WTC11 (cell line): ENCODE data around the gene PRKAA2. TPM values are rescaled to one million over a fixed set of nuclear protein-coding genes. Genes with fewer than 3 reads are reported as not detected.

Experiments used
- ATAC-seq: fragments of 200-7000 bp; cut with Tn5 transposase; 2 replicates; pipeline ENCODE4 v1.10.0; 2021; ENCODE audit warnings: mild to moderate bottlenecking, moderate library complexity
- CTCF ChIA-PET: fragments of 300-600 bp; sonication (Branson Sonifier 250); formaldehyde crosslinking; loops from one replicate; lab custom pipeline; 2021; ENCODE audit warnings: antibody characterized with exemption; lab: Charles Lee
- POLR2A ChIA-PET: fragments of 350-600 bp; sonication (Branson Sonifier 250); formaldehyde crosslinking; loops from one replicate; lab custom pipeline; 2021; ENCODE audit warnings: antibody characterized with exemption; lab: Charles Lee
- DNase-seq: peaks from one replicate; pipeline ENCODE4 v3.0.0; 2021; ENCODE audit warnings: low spot score
- H3K27ac Mint-ChIP-seq: 2 replicates; pipeline ENCODE4 v1.8.0; 2021; ENCODE audit warnings: mixed read lengths
- H3K27me3 Mint-ChIP-seq: 2 replicates; pipeline ENCODE4 v1.8.0; 2021; ENCODE audit warnings: low read depth, mild to moderate bottlenecking, moderate library complexity, mixed read lengths
- H3K36me3 Mint-ChIP-seq: 2 replicates; pipeline ENCODE4 v1.8.0; 2021; ENCODE audit warnings: mixed read lengths
- H3K4me1 Mint-ChIP-seq: 2 replicates; pipeline ENCODE4 v1.8.0; 2022; ENCODE audit warnings: mixed read lengths
- H3K4me3 Mint-ChIP-seq: 2 replicates; pipeline ENCODE4 v1.8.0; 2021; ENCODE audit warnings: mild to moderate bottlenecking, moderate library complexity, mixed read lengths
- H3K9me3 Mint-ChIP-seq: 2 replicates; pipeline ENCODE4 v1.8.0; 2021; ENCODE audit warnings: mixed read lengths
- AFF4 ChIP-seq: sonication (generic); formaldehyde crosslinking; IDR thresholded peaks from 2 replicates; pipeline ENCODE4 v1.8.1; 2023; ENCODE audit warnings: mild to moderate bottlenecking, missing genetic modification reagents, borderline replicate concordance
- AR ChIP-seq: fragments of 250-450 bp; sonication (Bioruptor Pico); IDR thresholded peaks from 2 replicates; pipeline ENCODE4 v1.9.0; 2021; ENCODE audit warnings: mild to moderate bottlenecking
- ATF1 ChIP-seq: sonication (generic); formaldehyde crosslinking; IDR thresholded peaks from 2 replicates; pipeline ENCODE4 v1.8.1; 2023; ENCODE audit warnings: mild to moderate bottlenecking, moderate library complexity, missing genetic modification reagents
- ATF2 ChIP-seq: sonication (generic); formaldehyde crosslinking; IDR thresholded peaks from 2 replicates; pipeline ENCODE4 v1.8.1; 2022; ENCODE audit warnings: low read depth, missing genetic modification reagents, borderline replicate concordance
- ESRRA ChIP-seq: sonication (generic); formaldehyde crosslinking; IDR thresholded peaks from 2 replicates; pipeline ENCODE4 v1.8.1; 2022; ENCODE audit warnings: mild to moderate bottlenecking, missing genetic modification reagents, borderline replicate concordance
- ETV6 ChIP-seq: sonication (generic); formaldehyde crosslinking; IDR thresholded peaks from 2 replicates; pipeline ENCODE4 v1.8.1; 2022; ENCODE audit warnings: mild to moderate bottlenecking, missing genetic modification reagents
- GRHL2 ChIP-seq: fragments of 250-450 bp; sonication (Bioruptor Pico); IDR thresholded peaks from 2 replicates; pipeline ENCODE4 v1.8.0; 2022; ENCODE audit warnings: mild to moderate bottlenecking, moderate library complexity; ENCODE audit not compliant: insufficient replicate concordance, severe bottlenecking
- GTF2I ChIP-seq: fragments of 250-450 bp; sonication (Bioruptor Pico); conservative IDR thresholded peaks from 2 replicates; pipeline ENCODE4 v1.4.0; 2021; ENCODE audit warnings: mild to moderate bottlenecking
- JAZF1 ChIP-seq: fragments of 250-450 bp; sonication (Bioruptor Pico); IDR thresholded peaks from 2 replicates; pipeline ENCODE4 v1.9.0; 2021; ENCODE audit warnings: moderate library complexity, mild to moderate bottlenecking, inconsistent platforms
- KAT7 ChIP-seq: sonication (generic); formaldehyde crosslinking; IDR thresholded peaks from 2 replicates; pipeline ENCODE4 v1.8.1; 2023; ENCODE audit warnings: missing genetic modification reagents, mild to moderate bottlenecking, borderline replicate concordance
- MAX ChIP-seq: sonication (generic); formaldehyde crosslinking; IDR thresholded peaks from 2 replicates; pipeline ENCODE4 v1.8.0; 2022; ENCODE audit warnings: mild to moderate bottlenecking, missing genetic modification reagents
- MLX ChIP-seq: sonication (generic); formaldehyde crosslinking; IDR thresholded peaks from 2 replicates; pipeline ENCODE4 v1.8.1; 2023; ENCODE audit warnings: mild to moderate bottlenecking, missing genetic modification reagents, moderate library complexity
- MXD4 ChIP-seq: fragments of 250-450 bp; sonication (Bioruptor Pico); IDR thresholded peaks from 2 replicates; pipeline ENCODE4 v1.8.0; 2021; ENCODE audit warnings: mild to moderate bottlenecking, moderate library complexity, borderline replicate concordance
- MYBL2 ChIP-seq: sonication (generic); formaldehyde crosslinking; IDR thresholded peaks from 2 replicates; pipeline ENCODE4 v1.8.1; 2023; ENCODE audit warnings: mild to moderate bottlenecking, moderate library complexity, missing genetic modification reagents
- STAT6 ChIP-seq: sonication (generic); formaldehyde crosslinking; conservative IDR thresholded peaks from 2 replicates; pipeline ENCODE4 v1.8.1; 2023; ENCODE audit warnings: mild to moderate bottlenecking, low read depth, missing genetic modification reagents, moderate library complexity
- TEAD4 ChIP-seq: sonication (generic); formaldehyde crosslinking; IDR thresholded peaks from 2 replicates; pipeline ENCODE4 v1.8.0; 2022; ENCODE audit warnings: mild to moderate bottlenecking, missing genetic modification reagents
- ZBTB21 ChIP-seq: sonication (generic); formaldehyde crosslinking; IDR thresholded peaks from 2 replicates; pipeline ENCODE4 v1.8.1; 2023; ENCODE audit warnings: mild to moderate bottlenecking, missing genetic modification reagents, borderline replicate concordance
- ZNF138 ChIP-seq: sonication (generic); formaldehyde crosslinking; conservative IDR thresholded peaks from 2 replicates; pipeline ENCODE4 v1.8.1; 2022; ENCODE audit warnings: mild to moderate bottlenecking, moderate library complexity, missing genetic modification reagents
- ZNF317 ChIP-seq: sonication (generic); formaldehyde crosslinking; IDR thresholded peaks from 2 replicates; pipeline ENCODE4 v1.8.1; 2023; ENCODE audit warnings: low read depth, mild to moderate bottlenecking, moderate library complexity, missing genetic modification reagents, borderline replicate concordance
- ZNF416 ChIP-seq: fragments of 250-450 bp; sonication (Bioruptor Pico); IDR thresholded peaks from 2 replicates; pipeline ENCODE4 v1.9.0; 2021; ENCODE audit warnings: mild to moderate bottlenecking, inconsistent platforms
- ZNF423 ChIP-seq: fragments of 250-450 bp; sonication (Bioruptor Pico); IDR thresholded peaks from 2 replicates; pipeline ENCODE4 v2.1.2; 2022; ENCODE audit warnings: mild to moderate bottlenecking, moderate library complexity
- total RNA-seq: library from RNA; stranded (reverse); gene quantifications from 3 replicates; pipeline ENCODE4 v1.2.3, GENCODE V29; 2021

Gene PRKAA2
- total RNA-seq, 1 experiment from 2014 or later: 4.8 TPM

- TF ChIP-seq AFF4 (CRISPR knock-in tag) (no peak), ZNF138 (CRISPR knock-in tag) (no peak), TEAD4 (CRISPR knock-in tag) (no peak), JAZF1 (no peak), ESRRA (CRISPR knock-in tag) (no peak), ZNF416 (CRISPR knock-in tag) (no peak), MAX (CRISPR knock-in tag) (no peak), AR (CRISPR knock-in tag) (no peak), ZBTB21 (no peak)
These were observed 2.0 kb downstream of the PRKAA2 start (continued) for GRCh38 chr1:56647106-56647505.

- no peak for ATAC-seq
- H3K27me3 Mint-ChIP-seq: peaks cover 25% of the 10 kb centered on the region
- no peaks in the 10 kb centered on the region for H3K36me3 Mint-ChIP-seq
- no peaks in the 10 kb centered on the region for H3K9me3 Mint-ChIP-seq
- H3K4me1 Mint-ChIP-seq: peaks cover 23% of the 10 kb centered on the region
- ChIA-PET POLR2A (no interaction called here), CTCF (no interaction called here)
- no peak for DNase-seq
- no peak overlapping the region for H3K4me3 Mint-ChIP-seq
- no peak overlapping the region for H3K27ac Mint-ChIP-seq
- TF ChIP-seq MLX (CRISPR knock-in tag) (no peak), KAT7 (CRISPR knock-in tag) (no peak), STAT6 (no peak), MXD4 (no peak), ATF1 (no peak), ZNF423 (CRISPR knock-in tag) (no peak), GRHL2 (CRISPR knock-in tag) (no peak), GTF2I (CRISPR knock-in tag) (no peak), MYBL2 (CRISPR knock-in tag) (no peak), TEAD4 (CRISPR knock-in tag) (no peak), ETV6 (CRISPR knock-in tag) (no peak), MAX (CRISPR knock-in tag) (no peak), ATF2 (no peak), ZNF317 (CRISPR knock-in tag) (no peak)
- TF ChIP-seq, all 79 proteins: peak for 0
These were observed 3.4 kb downstream of the PRKAA2 start for GRCh38 chr1:56648546-56648945.
